GM23338 (cell line): ENCODE data around the gene MICALL1. TPM values are rescaled to one million over a fixed set of nuclear protein-coding genes. Genes with fewer than 3 reads are reported as not detected.

Experiments used
- ATAC-seq: fragments of 200-7000 bp; cut with Tn5 transposase; 3 replicates; pipeline ENCODE4 v1.9.1; 2020
- DNase-seq: peaks from one replicate; pipeline ENCODE4 v3.0.0-alpha.2; 2015; ENCODE audit warnings: low spot score
- H2AFZ ChIP-seq: fragments of 200-600 bp; sonication (generic); 2 replicates; pipeline ENCODE4 v1.8.0; 2016; ENCODE audit warnings: antibody characterized with exemption, mild to moderate bottlenecking, moderate library complexity
- H3F3A ChIP-seq: fragments of 200-600 bp; sonication (generic); replicated peaks from 2 replicates; pipeline ENCODE4 v1.8.0; 2017; ENCODE audit warnings: antibody characterized with exemption, mixed run types, low read depth
- H3K27ac ChIP-seq: fragments of 200-600 bp; sonication (generic); 2 replicates; pipeline ENCODE4 v1.6.1; 2016; ENCODE audit warnings: low read depth
- H3K27me3 ChIP-seq: fragments of 200-600 bp; sonication (generic); 2 replicates; pipeline ENCODE4 v1.8.0; 2016; ENCODE audit warnings: mild to moderate bottlenecking, mixed run types, moderate library complexity; ENCODE audit not compliant: insufficient read depth
- H3K36me3 ChIP-seq: fragments of 200-600 bp; sonication (generic); 2 replicates; pipeline ENCODE4 v1.8.0; 2016; ENCODE audit warnings: mild to moderate bottlenecking; ENCODE audit not compliant: insufficient read depth
- H3K4me1 ChIP-seq: fragments of 200-600 bp; sonication (generic); 2 replicates; pipeline ENCODE4 v1.8.0; 2016; ENCODE audit warnings: mild to moderate bottlenecking, moderate library complexity; ENCODE audit not compliant: insufficient read depth
- H3K4me2 ChIP-seq: fragments of 200-600 bp; sonication (generic); 2 replicates; pipeline ENCODE4 v1.7.1; 2017; ENCODE audit warnings: mixed run types
- H3K4me3 ChIP-seq: fragments of 200-600 bp; sonication (generic); 2 replicates; pipeline ENCODE4 v1.6.1; 2016; ENCODE audit warnings: mixed run types
- H3K79me2 ChIP-seq: fragments of 200-600 bp; sonication (generic); replicated peaks from 2 replicates; pipeline ENCODE4 v1.8.0; 2017; ENCODE audit warnings: mild to moderate bottlenecking; ENCODE audit not compliant: insufficient read depth
- H3K9me2 ChIP-seq: fragments of 200-600 bp; sonication (generic); 2 replicates; pipeline ENCODE4 v1.8.0; 2017; ENCODE audit not compliant: insufficient read depth
- H4K20me1 ChIP-seq: fragments of 200-600 bp; sonication (generic); replicated peaks from 2 replicates; pipeline ENCODE4 v1.8.0; 2017; ENCODE audit warnings: mild to moderate bottlenecking; ENCODE audit not compliant: insufficient read depth
- H3K27ac Mint-ChIP-seq: 2 replicates; pipeline ENCODE4 v1.8.0; 2020; ENCODE audit warnings: inconsistent platforms, mild to moderate bottlenecking, moderate library complexity, mixed read lengths
- H3K27me3 Mint-ChIP-seq: 3 replicates; pipeline ENCODE4 v1.8.0; 2022; ENCODE audit warnings: low read depth, mild to moderate bottlenecking, moderate library complexity, mixed read lengths, inconsistent platforms; ENCODE audit not compliant: insufficient read depth, poor library complexity
- H3K36me3 Mint-ChIP-seq: 3 replicates; pipeline ENCODE4 v1.8.0; 2021; ENCODE audit warnings: low read depth, mild to moderate bottlenecking, inconsistent platforms, moderate library complexity, mixed read lengths
- H3K4me1 Mint-ChIP-seq: 3 replicates; pipeline ENCODE4 v1.8.0; 2020; ENCODE audit warnings: mild to moderate bottlenecking, inconsistent platforms, mixed read lengths
- H3K4me3 Mint-ChIP-seq: 3 replicates; pipeline ENCODE4 v1.8.0; 2021; ENCODE audit warnings: moderate library complexity, mild to moderate bottlenecking, inconsistent platforms, mixed read lengths
- H3K9me3 Mint-ChIP-seq: 3 replicates; pipeline ENCODE4 v1.8.0; 2020; ENCODE audit warnings: moderate library complexity, mild to moderate bottlenecking, inconsistent platforms, mixed read lengths
- CREB1 ChIP-seq: fragments of 250-450 bp; sonication (Bioruptor Pico); IDR thresholded peaks from 2 replicates; pipeline ENCODE4 v1.5.0; 2020; ENCODE audit warnings: low read depth, mild to moderate bottlenecking, moderate library complexity
- ETS1 ChIP-seq: IDR thresholded peaks from 2 replicates; pipeline ENCODE4 v1.6.1; 2016; ENCODE audit warnings: antibody characterized with exemption
- EZH2 ChIP-seq: fragments of 200-600 bp; sonication (generic); IDR thresholded peaks from one replicate; pipeline ENCODE4 v1.8.0; 2017; ENCODE audit warnings: antibody characterized with exemption, mild to moderate bottlenecking, low read depth; ENCODE audit not compliant: unreplicated experiment
- EZH2phosphoT487 ChIP-seq: fragments of 200-600 bp; sonication (generic); IDR thresholded peaks from one replicate; pipeline ENCODE4 v1.8.1; 2018; ENCODE audit warnings: antibody characterized with exemption; ENCODE audit not compliant: unreplicated experiment
- JUNB ChIP-seq: IDR thresholded peaks from one replicate; pipeline ENCODE4 v1.6.1; 2016; ENCODE audit warnings: antibody characterized with exemption; ENCODE audit not compliant: unreplicated experiment
- NANOG ChIP-seq: IDR thresholded peaks from 2 replicates; pipeline ENCODE4 v1.6.1; 2016; ENCODE audit warnings: antibody characterized with exemption, borderline replicate concordance
- ZNF462 ChIP-seq: fragments of 250-450 bp; sonication (Bioruptor Pico); IDR thresholded peaks from 2 replicates; pipeline ENCODE4 v1.5.0; 2020; ENCODE audit warnings: mild to moderate bottlenecking, moderate library complexity
- polyA plus RNA-seq: library from polyadenylated mRNA; unstranded; fragments of >200 nt; fragmentation: Nextera tagmentation; extraction: Ambion mirVana; gene quantifications from 2 replicates; pipeline ENCODE4 v1.2.1, GENCODE V29; 2016
- total RNA-seq: library from RNA; depleted of rRNA; stranded (reverse); fragments of >200 nt; shearing (Covaris generic); gene quantifications from 2 replicates; pipeline ENCODE4 v1.2.3, GENCODE V29; 2014
- TF ChIP-seq, protein P1 (sequence below): IDR thresholded peaks from one replicate; pipeline ENCODE4 v1.6.1; 2018; ENCODE audit warnings: antibody characterized with exemption; ENCODE audit not compliant: unreplicated experiment

Gene MICALL1
- total and polyA plus RNA-seq, 2 experiments from 2014 or later: 5.9 to 33.1 TPM

DNA sequence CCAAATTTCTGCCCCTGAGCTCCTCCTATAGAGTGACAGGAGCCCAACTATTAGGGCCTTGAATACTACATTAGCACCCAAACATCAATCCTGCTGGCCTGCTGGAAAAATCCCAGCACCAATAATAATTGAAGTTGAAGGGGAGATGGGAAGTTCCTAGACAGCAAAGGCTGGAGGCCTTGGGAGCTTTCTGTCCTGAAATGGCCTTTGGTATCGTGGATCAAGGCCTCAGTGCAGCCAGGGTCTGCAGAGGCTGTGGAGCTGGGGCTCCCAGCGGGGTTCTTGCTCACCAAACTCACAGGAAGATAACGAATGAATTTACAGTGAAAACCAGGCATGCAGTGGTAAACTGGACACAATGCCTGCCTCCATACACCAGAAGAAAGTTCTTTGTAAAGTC lies 9.2 kb upstream of the MICALL1 start (continued):
- no peak for TF ChIP-seq ZNF462 (CRISPR knock-in tag)
- TF ChIP-seq ETS1: no peak

- Histone ChIP-seq H3F3A (peaks cover 15% of the 10 kb centered on the region), H2AFZ (no peak overlapping the region; the same call in 1 of the 2 replicates), H3K4me2 (no peak overlapping the region), H3K27me3 (no peaks in the 10 kb centered on the region), H4K20me1 (no peaks in the 10 kb centered on the region; the same call in 1 of the 2 replicates), H3K4me1 (peaks cover 44% of the 10 kb centered on the region), H3K36me3 (no peaks in the 10 kb centered on the region), H3K79me2 (no peaks in the 10 kb centered on the region), H3K27ac (peak overlapping the region; percentile 94), H3K4me3 (no peak overlapping the region), H3K9me2 (no peaks in the 10 kb centered on the region)
- peaks cover 3% of the 10 kb centered on the region; the same call in 2 of the 3 replicates for H3K36me3 Mint-ChIP-seq
- H3K4me1 Mint-ChIP-seq: peaks cover 48% of the 10 kb centered on the region
- no peak overlapping the region for H3K4me3 Mint-ChIP-seq
- no peaks in the 10 kb centered on the region; the same call in 2 of the 3 replicates for H3K9me3 Mint-ChIP-seq
- DNase-seq (no peak), ATAC-seq (no peak)
- H3K27ac Mint-ChIP-seq: no peak overlapping the region
- peaks cover 10% of the 10 kb centered on the region for H3K27me3 Mint-ChIP-seq
- no peak for TF ChIP-seq CREB1
- TF ChIP-seq JUNB: no peak
- TF ChIP-seq, protein P1, sequence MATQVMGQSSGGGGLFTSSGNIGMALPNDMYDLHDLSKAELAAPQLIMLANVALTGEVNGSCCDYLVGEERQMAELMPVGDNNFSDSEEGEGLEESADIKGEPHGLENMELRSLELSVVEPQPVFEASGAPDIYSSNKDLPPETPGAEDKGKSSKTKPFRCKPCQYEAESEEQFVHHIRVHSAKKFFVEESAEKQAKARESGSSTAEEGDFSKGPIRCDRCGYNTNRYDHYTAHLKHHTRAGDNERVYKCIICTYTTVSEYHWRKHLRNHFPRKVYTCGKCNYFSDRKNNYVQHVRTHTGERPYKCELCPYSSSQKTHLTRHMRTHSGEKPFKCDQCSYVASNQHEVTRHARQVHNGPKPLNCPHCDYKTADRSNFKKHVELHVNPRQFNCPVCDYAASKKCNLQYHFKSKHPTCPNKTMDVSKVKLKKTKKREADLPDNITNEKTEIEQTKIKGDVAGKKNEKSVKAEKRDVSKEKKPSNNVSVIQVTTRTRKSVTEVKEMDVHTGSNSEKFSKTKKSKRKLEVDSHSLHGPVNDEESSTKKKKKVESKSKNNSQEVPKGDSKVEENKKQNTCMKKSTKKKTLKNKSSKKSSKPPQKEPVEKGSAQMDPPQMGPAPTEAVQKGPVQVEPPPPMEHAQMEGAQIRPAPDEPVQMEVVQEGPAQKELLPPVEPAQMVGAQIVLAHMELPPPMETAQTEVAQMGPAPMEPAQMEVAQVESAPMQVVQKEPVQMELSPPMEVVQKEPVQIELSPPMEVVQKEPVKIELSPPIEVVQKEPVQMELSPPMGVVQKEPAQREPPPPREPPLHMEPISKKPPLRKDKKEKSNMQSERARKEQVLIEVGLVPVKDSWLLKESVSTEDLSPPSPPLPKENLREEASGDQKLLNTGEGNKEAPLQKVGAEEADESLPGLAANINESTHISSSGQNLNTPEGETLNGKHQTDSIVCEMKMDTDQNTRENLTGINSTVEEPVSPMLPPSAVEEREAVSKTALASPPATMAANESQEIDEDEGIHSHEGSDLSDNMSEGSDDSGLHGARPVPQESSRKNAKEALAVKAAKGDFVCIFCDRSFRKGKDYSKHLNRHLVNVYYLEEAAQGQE: no peak
- no peak for TF ChIP-seq EZH2phosphoT487
- TF ChIP-seq EZH2: no peak
- TF ChIP-seq NANOG: no peak
These were observed 8.3 kb upstream of the MICALL1 start for GRCh38 chr22:37897807-37898206.
